Neural progenitor cell (in vitro differentiated cells): Measurements from ENCODE around the gene ANKRD50. TPM values are rescaled to one million over a fixed set of nuclear protein-coding genes. Genes with fewer than 3 reads are reported as not detected.

Source experiments
- DNase-seq: peaks from one replicate; pipeline ENCODE4 v3.0.0-alpha.2; 2016; ENCODE audit warnings: low spot score
- H2AFZ ChIP-seq: fragments of 200-600 bp; sonication (generic); replicated peaks from 2 replicates; pipeline ENCODE4 v1.6.1; 2016; ENCODE audit warnings: antibody characterized with exemption
- H3F3A ChIP-seq: fragments of 200-600 bp; sonication (generic); 2 replicates; pipeline ENCODE4 v1.6.1; 2016; ENCODE audit warnings: antibody characterized with exemption, low read depth
- H3K27ac ChIP-seq: fragments of 200-600 bp; sonication (generic); 2 replicates; pipeline ENCODE4 v1.5.1; 2016; ENCODE audit warnings: mild to moderate bottlenecking
- H3K27me3 ChIP-seq: fragments of 200-600 bp; sonication (generic); 2 replicates; pipeline ENCODE4 v1.6.1; 2016; ENCODE audit warnings: mild to moderate bottlenecking, moderate library complexity
- H3K36me3 ChIP-seq: fragments of 200-600 bp; sonication (generic); 2 replicates; pipeline ENCODE4 v1.5.1; 2016
- H3K4me1 ChIP-seq: fragments of 200-600 bp; sonication (generic); 2 replicates; pipeline ENCODE4 v1.6.1; 2016; ENCODE audit warnings: mixed run types
- H3K4me2 ChIP-seq: fragments of 200-600 bp; sonication (generic); 2 replicates; pipeline ENCODE4 v1.6.1; 2016
- H3K4me3 ChIP-seq: fragments of 200-600 bp; sonication (generic); 2 replicates; pipeline ENCODE4 v1.5.1; 2016
- H3K79me2 ChIP-seq: fragments of 200-600 bp; sonication (generic); 2 replicates; pipeline ENCODE4 v1.6.1; 2016; ENCODE audit warnings: low read depth
- H3K9ac ChIP-seq: fragments of 200-600 bp; sonication (generic); 2 replicates; pipeline ENCODE4 v1.6.1; 2016
- H3K9me3 ChIP-seq: fragments of 200-600 bp; sonication (generic); 2 replicates; pipeline ENCODE4 v1.5.1; 2016; ENCODE audit warnings: low read depth
- H4K20me1 ChIP-seq: fragments of 200-600 bp; sonication (generic); 2 replicates; pipeline ENCODE4 v1.6.1; 2016; ENCODE audit warnings: low read depth
- H3K27ac Mint-ChIP-seq: 3 replicates; pipeline ENCODE4 v1.8.0; 2021; ENCODE audit warnings: mixed read lengths
- H3K27me3 Mint-ChIP-seq: 2 replicates; pipeline ENCODE4 v1.8.0; 2022; ENCODE audit warnings: low read depth, mild to moderate bottlenecking, inconsistent platforms, moderate library complexity, mixed read lengths; ENCODE audit not compliant: insufficient read depth
- H3K36me3 Mint-ChIP-seq: 3 replicates; pipeline ENCODE4 v1.8.0; 2021; ENCODE audit warnings: mixed read lengths
- H3K4me1 Mint-ChIP-seq: 3 replicates; pipeline ENCODE4 v1.8.0; 2021; ENCODE audit warnings: mixed read lengths
- H3K4me3 Mint-ChIP-seq: 3 replicates; pipeline ENCODE4 v1.8.0; 2021; ENCODE audit warnings: mild to moderate bottlenecking, moderate library complexity, mixed read lengths
- H3K9me3 Mint-ChIP-seq: 3 replicates; pipeline ENCODE4 v1.8.0; 2020; ENCODE audit warnings: mixed read lengths
- EZH2 ChIP-seq: fragments of 200-600 bp; sonication (generic); IDR thresholded peaks from 2 replicates; pipeline ENCODE4 v1.6.1; 2017; ENCODE audit warnings: antibody characterized with exemption, mild to moderate bottlenecking, moderate library complexity
- EZH2phosphoT487 ChIP-seq: fragments of 200-600 bp; sonication (generic); IDR thresholded peaks from 2 replicates; pipeline ENCODE4 v1.6.1; 2017; ENCODE audit warnings: antibody characterized with exemption
- total RNA-seq: library from RNA; depleted of rRNA; stranded (reverse); fragments of >200 nt; gene quantifications from 2 replicates; pipeline ENCODE4 v1.2.3, GENCODE V29; 2015; ENCODE audit warnings: low replicate concordance
- TF ChIP-seq, protein P1 (sequence below): fragments of 200-600 bp; sonication (generic); IDR thresholded peaks from 2 replicates; pipeline ENCODE4 v1.5.1; 2017; ENCODE audit warnings: antibody characterized with exemption, mild to moderate bottlenecking

ANKRD50 gene
- total RNA-seq, 1 donor from 2014 or later: 47.5 TPM

GRCh38 chr4:124717101-124717500, 4.6 kb upstream of the ANKRD50 start:
- no peak for TF ChIP-seq EZH2phosphoT487
- TF ChIP-seq, protein P1, sequence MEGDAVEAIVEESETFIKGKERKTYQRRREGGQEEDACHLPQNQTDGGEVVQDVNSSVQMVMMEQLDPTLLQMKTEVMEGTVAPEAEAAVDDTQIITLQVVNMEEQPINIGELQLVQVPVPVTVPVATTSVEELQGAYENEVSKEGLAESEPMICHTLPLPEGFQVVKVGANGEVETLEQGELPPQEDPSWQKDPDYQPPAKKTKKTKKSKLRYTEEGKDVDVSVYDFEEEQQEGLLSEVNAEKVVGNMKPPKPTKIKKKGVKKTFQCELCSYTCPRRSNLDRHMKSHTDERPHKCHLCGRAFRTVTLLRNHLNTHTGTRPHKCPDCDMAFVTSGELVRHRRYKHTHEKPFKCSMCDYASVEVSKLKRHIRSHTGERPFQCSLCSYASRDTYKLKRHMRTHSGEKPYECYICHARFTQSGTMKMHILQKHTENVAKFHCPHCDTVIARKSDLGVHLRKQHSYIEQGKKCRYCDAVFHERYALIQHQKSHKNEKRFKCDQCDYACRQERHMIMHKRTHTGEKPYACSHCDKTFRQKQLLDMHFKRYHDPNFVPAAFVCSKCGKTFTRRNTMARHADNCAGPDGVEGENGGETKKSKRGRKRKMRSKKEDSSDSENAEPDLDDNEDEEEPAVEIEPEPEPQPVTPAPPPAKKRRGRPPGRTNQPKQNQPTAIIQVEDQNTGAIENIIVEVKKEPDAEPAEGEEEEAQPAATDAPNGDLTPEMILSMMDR: no peak
- no peak for TF ChIP-seq EZH2
- Mint-ChIP-seq H3K4me1 (peaks cover 15% of the 10 kb centered on the region), H3K4me3 (no peak overlapping the region), H3K27ac (no peak overlapping the region), H3K27me3 (no peaks in the 10 kb centered on the region), H3K36me3 (no peaks in the 10 kb centered on the region), H3K9me3 (no peaks in the 10 kb centered on the region)
- H3K4me1 ChIP-seq: peaks cover 9% of the 10 kb centered on the region
- H3K4me2 ChIP-seq: no peak overlapping the region
- H2AFZ ChIP-seq: no peak overlapping the region
- no peak overlapping the region for H3K4me3 ChIP-seq
- peaks cover 1% of the 10 kb centered on the region for H3K79me2 ChIP-seq
- no peak overlapping the region for H3K9ac ChIP-seq
- no peaks in the 10 kb centered on the region for H3K9me3 ChIP-seq
- H3K27ac ChIP-seq: no peak overlapping the region
- peaks cover 18% of the 10 kb centered on the region for H3F3A ChIP-seq
- no peaks in the 10 kb centered on the region for H4K20me1 ChIP-seq
- no peak for DNase-seq
- no peaks in the 10 kb centered on the region for H3K27me3 ChIP-seq
- H3K36me3 ChIP-seq: no peaks in the 10 kb centered on the region

DNA sequence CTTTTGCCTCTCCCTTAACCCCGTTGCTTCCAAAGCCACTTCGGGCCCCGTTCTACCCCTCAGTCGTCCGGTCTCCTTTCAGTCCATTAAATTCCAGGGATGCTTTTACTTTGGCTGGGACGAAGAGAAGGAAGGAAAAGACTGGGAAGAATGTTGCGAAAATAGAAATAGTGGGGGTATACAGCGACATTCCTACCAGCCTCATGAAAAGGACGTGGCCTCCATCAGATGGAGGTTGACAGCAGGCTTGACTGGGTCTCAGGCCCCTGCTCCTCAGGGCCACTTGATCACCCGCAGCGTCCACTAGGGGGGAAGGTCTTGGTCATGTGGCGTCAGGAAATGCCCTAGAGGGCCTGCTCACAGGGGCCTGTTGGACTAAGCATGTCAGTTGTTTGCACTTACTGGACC, 657 bp upstream of the ANKRD50 start:
- H3K27me3 Mint-ChIP-seq: no peaks in the 10 kb centered on the region

DNA sequence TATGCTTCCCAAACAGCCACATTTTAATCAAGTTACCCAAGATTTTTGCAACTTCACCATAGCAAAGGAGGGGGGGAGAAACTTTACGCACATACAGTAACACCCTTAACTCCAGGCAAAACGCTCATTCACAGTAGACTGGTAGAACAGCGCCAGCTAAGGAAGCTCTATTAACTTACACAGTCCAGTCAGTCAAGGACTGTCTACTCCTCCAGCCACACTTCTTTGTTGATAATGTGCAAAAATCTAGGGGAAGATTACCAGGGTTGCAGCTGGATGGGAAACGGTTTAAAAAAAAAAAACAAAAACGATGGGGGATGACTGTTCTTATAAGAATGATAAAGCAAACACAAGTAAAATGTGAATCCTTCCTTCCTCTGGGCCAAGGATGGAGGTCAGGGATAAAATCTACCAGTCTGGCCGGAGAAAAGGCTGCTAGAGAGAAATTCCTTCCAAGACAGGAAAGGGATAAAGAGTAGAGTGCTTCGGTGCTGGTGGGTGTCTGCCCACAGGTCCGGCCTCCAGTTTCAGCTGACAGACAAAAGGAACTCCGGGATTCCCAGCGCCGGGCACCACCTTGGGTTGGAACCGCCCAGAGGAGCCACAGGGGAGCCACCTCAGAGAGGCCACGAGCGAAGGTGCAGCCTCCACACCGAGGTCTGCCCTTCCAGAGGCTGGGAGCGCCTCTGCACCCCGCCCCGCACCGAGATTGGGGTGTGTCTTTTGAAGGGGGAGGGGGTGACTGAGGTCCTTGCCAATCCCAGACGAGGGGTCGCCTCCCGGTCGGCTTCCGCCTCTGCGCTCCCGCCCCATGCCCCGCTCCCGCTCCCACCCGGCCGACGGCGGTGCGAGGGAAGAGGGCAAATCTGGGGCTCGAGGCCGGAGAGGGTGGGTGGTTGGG, 811 bp downstream of the ANKRD50 start:
- no peaks in the 10 kb centered on the region for H3K27me3 Mint-ChIP-seq
- peaks cover 21% of the 10 kb centered on the region for H3K4me1 Mint-ChIP-seq
- no peak overlapping the region for H3K27ac Mint-ChIP-seq
- Histone ChIP-seq H3K9me3 (no peaks in the 10 kb centered on the region), H3K27ac (peak overlapping the region; percentile 96), H3F3A (peaks cover 24% of the 10 kb centered on the region), H3K4me1 (peaks cover 40% of the 10 kb centered on the region), H3K4me3 (peak overlapping the region; percentile 59), H3K4me2 (peak overlapping the region; percentile 91), H3K27me3 (no peaks in the 10 kb centered on the region), H3K9ac (peak overlapping the region; percentile 61), H4K20me1 (peaks cover 47% of the 10 kb centered on the region), H2AFZ (no peak overlapping the region), H3K79me2 (peaks cover 55% of the 10 kb centered on the region), H3K36me3 (peaks cover 5% of the 10 kb centered on the region)
- TF ChIP-seq EZH2phosphoT487: no peak
- TF ChIP-seq, protein P1: peak; percentile 14
- TF ChIP-seq EZH2: no peak
- peaks cover 15% of the 10 kb centered on the region for H3K36me3 Mint-ChIP-seq
- peak; percentile 82 for DNase-seq
- no peaks in the 10 kb centered on the region for H3K9me3 Mint-ChIP-seq
- no peak overlapping the region for H3K4me3 Mint-ChIP-seq

More for the DNA sequence above, 657 bp upstream of the ANKRD50 start:
- Mint-ChIP-seq H3K4me1 (peaks cover 20% of the 10 kb centered on the region), H3K4me3 (peak overlapping the region; percentile 92), H3K36me3 (peaks cover 7% of the 10 kb centered on the region), H3K27ac (peak overlapping the region; percentile 100), H3K9me3 (no peaks in the 10 kb centered on the region)
- peaks cover 40% of the 10 kb centered on the region for H3K79me2 ChIP-seq
- H2AFZ ChIP-seq: peak overlapping the region; percentile 78
- H3K27ac ChIP-seq: peak overlapping the region; percentile 96
- peaks cover 24% of the 10 kb centered on the region for H3F3A ChIP-seq
- peaks cover 27% of the 10 kb centered on the region for H3K4me1 ChIP-seq
- no peaks in the 10 kb centered on the region for H3K27me3 ChIP-seq
- no peaks in the 10 kb centered on the region for H3K9me3 ChIP-seq
- no peaks in the 10 kb centered on the region for H3K36me3 ChIP-seq
- DNase-seq: no peak
- H3K9ac ChIP-seq: peak overlapping the region; percentile 25
- H3K4me3 ChIP-seq: peak overlapping the region; percentile 59
- TF ChIP-seq, protein P1: peak; percentile 44
- TF ChIP-seq EZH2: no peak
- TF ChIP-seq EZH2phosphoT487: no peak
- peak overlapping the region; percentile 75 for H3K4me2 ChIP-seq
- peaks cover 34% of the 10 kb centered on the region for H4K20me1 ChIP-seq
